Stimulated activated CD8-positive, alpha-beta memory T cell treated with anti-CD3 and anti-CD28 coated beads, Interleukin-4, amount 100 ng/mL, for 48 hours (primary cell): ENCODE measurements around the gene RNF114.
"Not testable (repeated sequence)": the region's sequence is repeated elsewhere in the genome, so short reads cannot be mapped to it uniquely, and the experiment has no call there.

Source experiments
- DNase-seq: peaks from one replicate; pipeline ENCODE4 v3.0.0-alpha.2; 2020

Gene RNF114, protein sequence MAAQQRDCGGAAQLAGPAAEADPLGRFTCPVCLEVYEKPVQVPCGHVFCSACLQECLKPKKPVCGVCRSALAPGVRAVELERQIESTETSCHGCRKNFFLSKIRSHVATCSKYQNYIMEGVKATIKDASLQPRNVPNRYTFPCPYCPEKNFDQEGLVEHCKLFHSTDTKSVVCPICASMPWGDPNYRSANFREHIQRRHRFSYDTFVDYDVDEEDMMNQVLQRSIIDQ

DNA sequence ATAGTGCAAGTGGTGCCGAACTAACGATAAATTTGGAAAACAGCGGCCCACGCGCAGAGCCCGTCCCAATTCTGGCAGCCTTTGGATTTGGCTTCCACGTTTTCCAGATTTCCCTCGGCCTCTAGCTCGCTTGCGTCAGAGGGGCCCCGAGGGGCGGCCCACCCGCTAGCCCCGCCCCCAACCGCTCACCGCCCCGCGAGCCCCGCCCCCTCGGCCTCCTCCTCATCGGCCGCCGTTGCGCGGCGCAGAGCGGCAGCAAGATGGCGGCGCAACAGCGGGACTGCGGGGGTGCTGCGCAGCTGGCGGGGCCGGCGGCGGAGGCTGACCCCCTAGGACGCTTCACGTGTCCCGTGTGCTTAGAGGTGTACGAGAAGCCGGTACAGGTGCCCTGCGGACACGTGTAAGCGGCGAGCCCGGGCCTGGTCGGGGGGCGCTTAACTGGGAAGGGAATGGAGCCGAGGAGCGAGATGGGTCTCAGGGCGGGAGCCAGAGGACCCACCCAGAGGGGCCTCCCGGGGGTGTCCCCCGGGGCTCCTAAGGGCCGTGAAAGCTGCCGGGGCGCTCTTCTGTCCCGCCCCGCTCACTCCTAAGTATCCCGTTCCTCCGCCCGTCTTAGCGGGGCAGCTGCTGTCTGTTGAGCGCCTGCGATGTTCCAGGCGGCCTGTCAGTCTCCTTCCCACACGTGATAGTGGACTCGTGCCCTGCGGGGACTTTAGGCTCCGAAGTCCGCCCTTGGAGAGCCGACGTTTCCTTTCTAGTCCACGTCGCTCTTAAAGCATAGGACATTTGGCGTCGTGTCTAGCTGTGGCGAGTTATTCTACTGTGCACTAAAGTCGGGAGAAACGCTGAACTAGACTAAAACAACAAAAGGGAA, at the start of gene RNF114:
TSS of gene RNF114 (plus strand) at position 245 of the 874 bp plus-strand sequence. CDS start at position 261, 16 bp downstream.
- DNase-seq, result peak; percentile 94

DNA sequence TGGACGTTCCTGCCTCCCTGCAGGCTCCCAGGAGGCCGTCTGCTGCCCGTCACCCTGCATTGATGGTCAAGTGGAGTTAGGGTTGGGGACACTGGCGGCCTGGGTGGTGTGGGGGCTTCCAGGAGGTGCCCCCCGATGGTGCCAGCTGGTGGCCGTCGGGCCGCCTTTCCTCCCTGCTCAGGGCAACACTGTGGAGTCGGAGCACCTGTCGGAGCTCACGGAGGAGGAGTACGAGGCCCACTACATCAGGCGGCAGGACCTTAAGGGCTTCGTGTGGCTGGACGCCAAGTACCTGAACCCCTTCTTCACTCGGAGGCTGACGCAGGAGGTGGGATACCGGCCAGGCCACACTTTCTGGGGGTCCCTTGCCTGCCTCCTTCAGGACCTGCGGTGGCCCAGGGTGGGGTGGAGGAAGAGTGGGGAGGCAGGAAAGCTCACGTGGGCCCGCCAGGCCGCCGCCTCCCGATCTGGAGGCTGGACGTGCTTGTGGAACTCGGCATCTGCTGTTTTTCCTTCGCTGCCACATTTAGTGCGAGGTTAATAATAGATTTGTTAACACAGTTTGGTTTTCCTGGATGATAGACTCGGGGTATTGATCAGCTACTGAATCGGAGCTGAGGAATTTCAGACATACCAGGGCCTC, 49.5 kb upstream of the RNF114 start:
- DNase-seq, result no peak

DNA sequence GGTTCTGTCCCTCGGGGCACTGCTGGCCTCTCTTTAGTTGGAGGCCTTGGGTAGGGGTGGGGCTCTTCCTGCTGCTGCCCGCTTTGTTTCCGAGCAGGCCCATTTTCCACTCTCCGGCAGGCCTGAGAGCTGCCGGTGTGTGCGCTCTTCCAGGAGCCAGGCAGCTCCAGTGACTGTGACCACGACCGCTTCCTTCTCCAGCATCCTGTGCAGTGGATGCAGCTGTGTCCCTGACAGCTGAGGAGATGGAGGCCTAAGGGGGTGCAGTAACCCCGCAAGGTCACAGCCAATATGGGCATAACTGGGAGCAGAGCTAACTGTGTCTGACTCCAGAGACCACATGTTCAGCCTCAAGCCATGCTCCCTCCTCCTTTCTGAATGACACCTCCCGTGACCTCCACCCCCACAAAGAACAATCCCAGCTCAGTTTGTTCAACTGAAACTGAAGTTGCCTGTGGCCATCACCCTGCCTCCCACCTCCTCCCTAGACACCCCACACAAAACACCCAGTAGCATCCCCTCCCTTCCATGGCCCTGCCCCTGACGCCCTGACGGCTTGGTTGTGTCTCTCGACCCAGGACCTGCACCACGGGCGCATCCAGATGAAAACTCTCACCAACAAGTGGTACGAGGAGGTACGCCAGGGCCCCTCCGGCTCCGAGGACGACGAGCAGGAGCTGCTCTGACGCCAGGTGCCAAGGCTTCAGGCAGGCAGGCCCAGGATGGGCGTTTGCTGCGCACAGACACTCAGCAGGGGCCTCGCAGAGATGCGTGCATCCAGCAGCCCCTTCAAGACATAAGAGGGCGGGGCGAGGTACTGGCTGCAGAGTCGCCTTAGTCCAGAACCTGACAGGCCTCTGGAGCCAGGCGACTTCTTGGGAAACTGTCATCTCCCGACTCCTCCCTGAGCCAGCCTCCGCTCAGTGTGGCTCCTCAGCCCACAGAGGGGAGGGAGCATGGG, 48.7 kb upstream of the RNF114 start:
- no peak for DNase-seq

DNA sequence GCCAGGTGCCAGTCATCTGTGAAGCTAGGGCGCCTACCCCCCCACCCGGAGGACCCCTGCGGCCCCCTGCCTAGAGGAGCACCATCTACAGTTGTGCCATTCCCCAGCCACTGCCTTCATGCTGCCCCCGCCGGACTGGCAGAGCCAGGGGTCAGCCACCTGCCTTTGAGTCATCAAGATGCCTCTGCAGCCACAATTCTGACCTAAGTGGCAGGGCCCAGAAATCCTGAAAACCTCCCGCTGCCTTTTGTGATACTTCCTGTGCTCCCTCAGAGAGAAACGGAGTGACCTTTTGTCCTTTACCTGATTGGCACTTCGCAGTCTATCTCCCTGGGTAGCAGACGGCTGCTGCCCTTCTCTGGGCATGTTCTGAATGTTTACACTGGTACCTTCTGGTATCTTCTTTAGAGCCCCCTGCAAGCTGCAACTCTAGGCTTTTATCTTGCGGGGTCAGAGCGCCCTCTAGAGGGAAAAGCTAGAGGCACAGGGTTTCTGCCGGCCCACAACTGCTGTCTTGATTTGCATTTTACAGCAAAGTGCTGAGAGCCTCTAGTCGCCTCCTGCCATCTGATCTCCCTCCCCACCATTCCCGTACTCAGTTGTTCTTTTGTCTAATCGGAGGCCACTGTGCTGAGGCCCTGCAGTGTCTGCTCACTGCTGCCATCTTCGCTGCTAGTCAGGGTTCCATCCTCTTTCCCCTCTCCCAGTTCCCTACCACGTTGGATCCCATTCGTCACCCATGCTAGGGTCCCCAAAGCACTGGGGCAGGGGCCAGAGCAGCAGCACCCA, 47.8 kb upstream of the RNF114 start:
- peak; percentile 77 for DNase-seq

DNA sequence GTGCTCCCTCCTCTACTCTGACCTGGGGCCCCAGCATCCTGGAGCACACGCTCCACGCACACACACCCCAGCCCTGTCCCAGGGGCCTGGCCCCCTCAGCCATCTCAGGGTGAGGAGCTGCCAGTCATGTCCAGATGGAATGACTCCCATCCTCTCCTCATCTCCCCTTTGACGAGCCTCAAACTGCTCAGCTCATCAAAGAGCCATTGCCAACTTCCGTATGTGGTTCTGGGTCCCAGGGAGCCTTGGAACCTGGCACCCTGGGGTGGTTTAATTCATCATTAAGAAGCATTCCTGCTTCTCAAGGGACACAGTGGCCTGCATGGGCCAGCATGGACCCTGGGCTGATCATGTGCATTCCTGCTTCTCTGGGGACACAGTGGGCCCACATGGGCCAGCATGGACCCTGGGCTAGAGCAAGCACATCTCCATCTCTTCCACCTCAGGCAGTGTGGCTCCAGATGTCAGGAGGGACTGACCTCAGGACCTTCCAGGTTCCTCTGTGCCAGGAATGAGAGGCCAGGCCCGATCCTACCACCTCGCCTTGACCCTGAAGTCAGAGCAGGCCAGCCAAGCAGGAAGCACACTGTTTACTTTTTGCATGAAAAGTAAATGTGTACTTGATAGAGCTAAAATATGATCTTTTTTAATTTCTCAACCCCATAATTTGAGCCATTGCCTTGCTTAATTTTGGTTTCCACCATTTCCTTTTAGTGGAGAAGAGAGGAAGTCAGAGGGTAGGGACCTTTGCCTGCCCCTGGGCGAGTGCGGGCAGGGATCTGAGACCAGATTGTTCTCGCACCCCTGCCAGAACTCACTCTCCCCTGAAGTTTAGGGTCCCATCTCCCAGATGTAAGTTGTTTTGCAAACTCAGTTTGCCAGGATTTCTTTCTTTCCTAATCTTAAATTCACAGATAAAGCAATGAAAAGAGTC, 46.9 kb upstream of the RNF114 start:
- no peak for DNase-seq

DNA sequence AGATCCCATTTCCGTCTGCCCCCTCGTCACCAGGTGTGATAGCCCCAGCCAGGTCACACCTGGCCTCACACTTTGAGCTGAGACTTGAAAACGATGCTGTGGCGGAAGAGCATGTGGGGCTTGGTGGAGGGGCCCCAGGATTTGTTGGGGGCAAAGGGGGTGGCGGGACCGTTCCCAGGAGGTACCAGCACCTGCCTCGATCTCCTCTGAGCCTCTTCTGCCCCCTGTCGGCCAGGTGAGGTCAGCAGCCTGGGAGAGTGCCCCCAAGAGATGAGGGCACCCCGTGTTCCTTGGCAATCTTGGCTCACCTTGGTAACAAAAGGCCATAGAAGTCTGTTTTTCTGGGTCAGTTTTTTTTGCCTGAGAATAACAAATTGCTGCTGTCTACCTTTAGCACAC, 46.3 kb upstream of the RNF114 start:
- no peak for DNase-seq

DNA sequence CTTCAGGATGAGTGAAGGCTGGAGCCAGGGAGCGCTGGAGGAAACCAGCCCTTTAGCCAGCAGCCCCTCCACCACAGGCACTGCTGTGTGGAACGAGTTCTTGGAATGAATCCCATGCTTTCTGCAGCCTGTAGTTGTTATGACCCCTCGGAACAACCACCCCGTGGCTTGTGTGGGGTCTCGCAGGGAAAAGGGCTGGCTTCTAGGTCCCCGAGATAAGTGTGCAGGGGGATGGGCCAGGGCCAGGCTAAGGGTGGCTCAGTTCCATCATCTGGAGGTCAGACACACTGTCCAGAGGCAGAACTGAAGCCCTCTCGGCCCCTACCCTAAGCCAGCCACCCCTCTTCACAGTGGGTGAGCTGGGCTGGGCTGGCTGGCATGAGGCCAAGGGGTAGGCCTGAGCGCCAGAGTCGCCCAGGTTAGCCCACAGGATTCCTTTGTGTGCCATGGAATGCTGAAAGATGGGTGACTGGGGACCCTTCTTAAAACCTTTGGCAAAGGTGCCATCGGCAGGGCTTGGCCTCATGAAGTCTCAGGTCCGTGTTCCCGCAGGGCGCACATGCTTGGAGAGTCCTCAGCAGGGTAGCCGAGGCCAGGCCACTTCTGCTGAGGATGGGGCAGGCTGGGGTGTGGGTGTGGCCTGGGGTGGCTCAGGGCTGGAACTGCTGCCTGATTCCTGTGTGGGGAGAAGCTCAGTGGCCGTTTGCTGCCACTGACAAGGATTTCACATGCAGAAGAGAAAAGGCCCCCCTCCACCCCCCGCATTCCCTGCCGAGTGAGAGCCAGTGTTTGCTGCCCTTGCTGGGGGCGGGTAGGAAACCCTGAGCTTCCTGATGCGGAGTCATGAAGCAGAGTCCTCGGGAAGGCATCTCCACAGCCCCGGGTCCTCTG, 45.5 kb upstream of the RNF114 start:
- no peak for DNase-seq

DNA sequence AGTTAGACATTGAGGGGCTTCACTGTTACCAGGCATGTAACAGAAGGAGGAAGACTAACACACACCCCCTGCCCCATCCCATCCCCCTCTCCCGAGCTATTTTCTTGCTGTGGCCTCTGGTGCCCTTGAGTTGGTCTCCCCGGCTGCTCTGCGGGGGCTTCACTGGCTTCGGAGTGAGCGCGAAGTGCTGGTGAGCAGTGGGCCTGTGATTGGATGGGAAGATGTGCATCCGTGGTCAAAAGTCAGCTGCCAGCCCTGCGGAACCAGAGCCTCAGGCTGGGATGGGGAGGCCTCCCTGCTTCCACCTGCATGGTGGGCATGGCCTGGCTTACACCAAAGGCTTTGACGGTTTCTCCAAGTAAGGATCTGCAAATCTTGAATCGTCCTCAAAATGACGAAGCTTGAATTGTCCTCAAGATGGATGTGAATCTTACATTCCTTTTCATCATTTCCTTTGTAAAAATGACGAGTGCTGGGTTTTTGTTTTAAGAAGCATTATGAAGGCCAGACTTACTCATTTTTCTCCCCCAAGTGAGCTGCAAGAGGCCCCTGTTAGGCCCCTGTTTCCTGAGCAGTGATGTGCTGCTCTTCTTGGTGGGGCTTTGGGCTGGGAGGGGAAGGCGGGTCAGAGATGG, 44.6 kb upstream of the RNF114 start:
- no peak for DNase-seq

DNA sequence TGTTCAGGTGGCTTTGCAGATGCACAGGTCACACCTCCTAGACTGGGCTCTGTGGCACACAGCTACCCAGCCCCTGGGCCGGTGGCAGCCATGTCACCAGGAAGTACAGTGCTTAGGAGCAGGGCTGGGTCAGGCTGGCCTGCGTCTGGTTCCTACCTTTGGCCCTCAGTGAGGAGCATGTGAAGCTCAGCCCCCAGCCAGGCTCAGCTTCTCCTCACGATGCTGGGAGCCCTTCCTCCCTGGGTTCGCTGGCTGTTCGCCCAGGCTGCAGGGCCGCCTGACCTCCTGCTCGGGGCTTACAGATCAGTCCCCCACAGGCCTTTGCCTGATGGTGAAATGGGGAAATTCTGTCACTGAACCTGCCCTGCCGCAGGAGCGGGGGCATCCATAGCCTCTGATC, 43.9 kb upstream of the RNF114 start:
- DNase-seq, result no peak

DNA sequence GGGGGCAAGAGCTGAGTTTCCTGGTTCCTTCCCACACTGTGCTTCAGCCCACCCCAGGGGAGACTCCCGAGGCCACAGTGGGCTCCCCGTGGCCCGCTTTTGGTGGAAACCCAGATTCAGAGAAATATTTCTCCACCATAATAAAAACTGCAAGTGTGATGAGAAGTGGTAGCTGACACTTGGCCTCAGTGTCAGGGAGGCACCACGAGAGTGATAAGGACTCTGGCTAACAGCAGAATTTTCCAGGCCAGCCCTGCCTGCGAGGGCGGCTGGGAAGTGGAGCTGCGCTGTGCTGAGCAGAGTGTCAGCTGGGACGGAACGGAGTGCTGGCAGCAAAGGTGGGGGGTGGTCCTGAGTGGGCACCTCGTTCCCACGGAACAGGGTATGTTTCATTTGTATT, 43.4 kb upstream of the RNF114 start:
- DNase-seq, result no peak

DNA sequence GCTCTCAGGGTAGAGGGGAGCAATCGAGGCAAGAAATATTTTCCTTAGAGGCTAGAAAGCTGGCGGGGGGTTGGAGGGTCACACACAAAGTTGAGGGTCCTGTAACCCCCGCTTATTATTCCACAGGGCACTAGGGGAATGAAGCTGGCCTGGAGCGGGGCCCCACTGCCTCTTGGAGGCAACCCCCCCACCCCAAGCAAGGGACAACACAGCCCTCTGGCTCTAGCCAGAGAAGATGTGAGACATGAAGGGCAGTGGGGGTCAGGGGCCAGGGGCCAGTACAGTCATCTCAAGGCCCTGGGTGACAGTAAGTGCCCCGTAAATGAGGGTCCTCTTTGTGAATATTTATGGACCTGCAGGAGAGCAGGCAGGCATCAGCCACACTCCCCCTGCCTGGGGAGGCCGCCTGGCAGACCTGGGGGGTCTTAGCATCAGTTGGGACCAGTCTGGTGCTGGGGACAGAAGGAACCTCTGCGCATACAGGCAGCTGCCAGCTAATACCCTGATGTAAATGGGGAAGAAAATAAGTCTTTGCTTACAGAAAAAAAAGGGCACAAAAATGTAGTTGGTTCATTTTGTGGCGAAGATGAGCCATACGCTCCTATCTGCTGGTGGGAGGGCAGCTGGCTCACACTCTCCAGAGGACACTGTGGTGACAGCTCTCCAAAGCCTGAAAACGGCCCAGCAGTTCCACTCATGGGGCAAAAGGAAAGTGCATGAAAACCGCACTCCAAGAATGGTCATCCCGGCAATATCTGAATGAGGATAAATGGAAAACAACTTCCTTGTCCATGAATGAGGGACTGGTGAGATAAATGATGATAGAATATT, 42.7 kb upstream of the RNF114 start:
- DNase-seq, result peak; percentile 74

DNA sequence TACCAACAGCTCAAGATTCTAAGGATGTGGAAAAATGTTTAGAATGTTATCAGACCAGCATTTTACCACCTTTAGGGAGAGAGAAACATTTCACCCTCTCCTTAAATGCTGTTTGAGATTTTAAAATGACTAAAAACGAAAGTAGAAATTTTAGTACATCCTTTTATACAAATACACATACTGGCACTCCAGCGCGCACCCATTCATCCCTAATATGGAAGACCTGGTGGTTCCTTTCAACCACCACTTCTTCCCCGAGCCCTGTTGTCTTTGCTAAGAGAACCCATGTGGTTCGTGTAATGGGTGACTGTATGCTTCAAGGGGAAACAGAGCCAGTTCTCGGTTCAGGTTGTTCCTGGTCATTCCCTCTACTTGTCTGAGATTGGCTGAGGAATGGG, 42.1 kb upstream of the RNF114 start:
- DNase-seq, result peak; percentile 62

DNA sequence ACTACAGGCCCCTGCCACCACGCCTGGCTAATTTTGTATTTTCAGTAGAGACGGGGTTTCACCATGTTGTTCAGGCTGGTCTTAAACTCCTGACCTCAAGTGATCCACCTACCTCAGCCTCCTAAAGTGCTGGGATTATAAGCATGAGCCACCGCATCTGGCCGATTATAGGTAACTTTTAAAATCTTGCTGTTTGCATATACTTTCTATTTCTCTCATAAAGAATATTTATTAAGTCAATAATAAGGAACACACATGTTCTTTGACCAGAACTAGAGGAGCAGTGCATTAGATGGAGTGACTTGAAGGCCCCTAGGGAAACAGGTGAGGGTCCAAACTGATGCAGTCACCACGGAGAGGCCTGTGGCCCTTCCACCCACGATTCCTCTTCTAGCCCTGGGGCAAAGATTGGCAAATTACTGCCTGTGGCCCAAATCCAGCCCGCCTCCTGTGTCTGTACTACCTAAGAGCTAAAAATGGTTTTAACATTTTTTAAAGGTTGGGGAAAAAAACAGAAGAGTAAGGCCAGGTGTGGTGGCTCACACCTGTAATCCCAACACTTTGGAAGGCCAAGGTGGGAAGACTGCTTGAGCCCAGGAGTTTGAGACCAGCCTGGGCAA, 40.6 kb upstream of the RNF114 start:
- not testable (repeated sequence) for DNase-seq

DNA sequence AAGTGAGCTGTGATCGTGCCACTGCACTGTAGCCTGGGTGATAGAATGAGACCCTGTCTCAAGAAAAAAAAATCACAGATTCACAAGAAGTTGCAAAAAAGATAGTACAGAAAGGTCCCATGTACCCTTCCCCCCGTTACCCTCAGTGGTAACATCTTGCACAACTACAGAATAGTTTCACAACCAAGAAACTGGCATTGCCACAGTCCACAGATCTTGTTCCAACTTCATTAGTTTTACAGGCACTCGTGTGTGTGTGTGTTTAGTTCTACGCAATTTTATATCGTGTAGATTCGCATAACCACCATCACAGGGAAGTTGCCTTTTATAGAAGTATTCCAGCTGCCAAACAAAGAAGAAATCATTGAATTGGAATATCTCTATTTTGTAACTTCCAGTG, 40.0 kb upstream of the RNF114 start:
- DNase-seq, result no peak

DNA sequence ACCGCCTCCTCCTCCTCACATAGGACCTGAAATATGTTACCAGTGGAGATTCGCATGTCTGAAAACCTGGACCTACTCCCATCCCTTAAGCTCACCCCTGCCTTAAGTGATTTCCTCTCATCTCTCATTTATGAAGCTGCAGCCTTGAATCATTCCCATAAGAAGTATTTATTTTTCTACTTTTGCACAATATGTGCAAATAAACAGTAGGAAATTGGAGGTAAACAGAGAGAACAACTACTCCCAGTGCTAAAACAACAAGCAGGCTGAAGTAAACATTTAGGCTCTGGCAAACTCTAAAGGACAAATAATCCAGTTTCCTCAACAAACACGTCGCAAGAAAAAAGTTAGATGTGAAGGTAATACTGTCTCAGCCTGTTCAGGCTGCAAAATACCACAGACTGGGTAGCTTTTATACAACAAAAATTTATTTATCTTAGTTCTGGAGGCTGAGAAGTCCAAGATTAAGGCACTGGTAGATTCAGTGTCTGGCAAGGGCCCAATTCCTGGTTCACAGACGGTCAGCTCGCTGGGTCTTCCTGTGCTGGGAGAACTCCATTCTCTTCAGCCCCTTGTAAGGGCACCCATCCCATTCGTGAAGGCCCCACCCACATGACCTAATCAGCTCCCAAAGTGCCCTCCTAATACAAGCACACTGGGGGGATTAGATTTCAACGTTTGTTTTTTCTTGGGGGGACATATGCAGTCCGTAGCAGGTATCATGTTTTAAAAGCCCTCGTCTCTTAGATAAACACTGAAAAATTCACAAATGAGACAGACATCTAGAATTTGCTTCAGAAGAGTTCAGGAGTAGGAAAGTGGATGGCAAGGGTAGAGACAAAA, 36.4 kb upstream of the RNF114 start:
- no peak for DNase-seq

DNA sequence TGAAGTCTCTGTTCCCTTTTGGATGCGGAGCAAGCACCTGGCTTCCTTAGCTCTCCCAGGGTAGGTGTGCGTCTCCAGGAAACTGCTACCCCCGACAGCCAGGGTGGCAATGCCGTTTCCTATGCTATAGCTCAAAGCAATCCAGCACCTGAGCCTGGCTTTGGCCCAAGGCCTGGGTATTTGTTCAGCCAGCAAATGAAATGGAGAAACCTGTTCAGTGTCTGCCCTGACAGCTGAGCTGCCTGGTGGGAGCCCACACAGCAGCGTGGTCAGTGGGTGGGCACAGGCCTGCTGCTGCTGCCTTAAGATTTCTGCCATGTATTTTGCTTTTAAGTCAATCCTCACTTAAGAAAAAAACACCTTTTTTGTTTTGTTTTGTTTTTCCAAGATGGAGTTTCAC, 34.6 kb upstream of the RNF114 start:
- no peak for DNase-seq
